ENCODE data around the gene MYO5B.

MYO5B gene

GRCh38 chr18:49843131-49843530 is 351.8 kb downstream of the MYO5B start:
- no peak overlapping the region for H3K27ac ChIP-seq (ENCODE audit: low read length)
- TF ChIP-seq EZH2phosphoT487 (IDR thresholded peaks at IDR 0.05; ENCODE audit: low read length) (no peak), EZH2 (optimal IDR thresholded peaks at IDR 0.05; ENCODE audit: low read depth, low read length) (no peak), CTCF (IDR thresholded peaks at IDR 0.05; ENCODE audit: low read length) (no peak)
- H3K9me2 ChIP-seq (replicated peaks; ENCODE audit: insufficient read depth, low read length), result no peaks in the 10 kb centered on the region
- H3K27me3 ChIP-seq (replicated peaks; ENCODE audit: insufficient read depth, low read length), result no peaks in the 10 kb centered on the region
- no peaks in the 10 kb centered on the region for H3K9me3 ChIP-seq (replicated peaks; ENCODE audit: insufficient read depth, low read length)
- no peaks in the 10 kb centered on the region for H3F3A ChIP-seq (ENCODE audit: insufficient read depth, low read length)
- H3K4me2 ChIP-seq (ENCODE audit: low read depth, low read length), result peak overlapping the region; percentile 26; the same call in 1 of the 2 replicates
- DNase-seq, result no peak
- H4K20me1 ChIP-seq (ENCODE audit: insufficient read depth, low read length), result no peaks in the 10 kb centered on the region
- no peaks in the 10 kb centered on the region for H3K79me2 ChIP-seq (ENCODE audit: low read length)
- H3K9ac ChIP-seq (ENCODE audit: low read length), result no peak overlapping the region
- H3K4me1 ChIP-seq (ENCODE audit: low read length), result peaks cover 26% of the 10 kb centered on the region
- H3K4me3 ChIP-seq (ENCODE audit: low read length), result no peak overlapping the region
- H3K36me3 ChIP-seq (replicated peaks; ENCODE audit: insufficient read depth, low read length), result 0 out of 2 replicates have a peak, but pooled peaks cover 3% of the 10 kb centered on the region
- H2AFZ ChIP-seq (ENCODE audit: low read length), result no peak overlapping the region

DNA sequence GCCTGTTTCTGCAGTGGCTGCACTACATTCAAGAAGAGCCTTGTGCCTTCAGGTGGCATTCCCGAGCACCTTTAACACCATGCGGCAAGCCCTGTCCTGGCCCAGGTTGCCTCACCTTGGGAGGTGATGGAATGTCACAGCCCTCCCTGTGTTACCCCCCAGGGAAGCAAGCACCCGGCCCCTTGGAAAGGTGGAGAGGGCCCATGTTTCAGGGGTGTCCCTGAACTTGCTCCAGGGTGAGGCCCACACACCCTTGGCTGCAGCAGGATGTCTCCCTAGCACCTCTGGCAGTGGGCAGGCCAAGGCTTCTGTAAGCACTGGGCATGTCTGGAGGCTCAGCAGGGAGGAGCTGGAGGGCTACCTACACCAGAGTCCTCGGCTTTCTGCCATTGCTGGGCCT is 352.3 kb downstream of the MYO5B start:
- Histone ChIP-seq H3K4me2 (ENCODE audit: low read depth, low read length) (no peak overlapping the region), H3K27ac (ENCODE audit: low read length) (no peak overlapping the region), H3K4me1 (ENCODE audit: low read length) (peaks cover 26% of the 10 kb centered on the region), H3K4me3 (ENCODE audit: low read length) (no peak overlapping the region), H3K27me3 (replicated peaks; ENCODE audit: insufficient read depth, low read length) (no peaks in the 10 kb centered on the region), H3K36me3 (replicated peaks; ENCODE audit: insufficient read depth, low read length) (0 out of 2 replicates have a peak, but pooled peaks cover 3% of the 10 kb centered on the region), H3K9me2 (replicated peaks; ENCODE audit: insufficient read depth, low read length) (no peaks in the 10 kb centered on the region), H3K9ac (ENCODE audit: low read length) (no peak overlapping the region), H2AFZ (ENCODE audit: low read length) (no peak overlapping the region), H3K79me2 (ENCODE audit: low read length) (no peaks in the 10 kb centered on the region), H3K9me3 (replicated peaks; ENCODE audit: insufficient read depth, low read length) (no peaks in the 10 kb centered on the region), H4K20me1 (ENCODE audit: insufficient read depth, low read length) (no peaks in the 10 kb centered on the region), H3F3A (ENCODE audit: insufficient read depth, low read length) (no peaks in the 10 kb centered on the region)
- DNase-seq, result no peak
- no peak for TF ChIP-seq EZH2phosphoT487 (IDR thresholded peaks at IDR 0.05; ENCODE audit: low read length)
- no peak for TF ChIP-seq EZH2 (optimal IDR thresholded peaks at IDR 0.05; ENCODE audit: low read depth, low read length)
- TF ChIP-seq CTCF (IDR thresholded peaks at IDR 0.05; ENCODE audit: low read length), result no peak

GRCh38 chr18:49841236-49842217 is 353.4 kb downstream of the MYO5B start:
- H3K9me3 ChIP-seq (replicated peaks; ENCODE audit: insufficient read depth, low read length), result no peaks in the 10 kb centered on the region
- no peak overlapping the region for H3K4me3 ChIP-seq (ENCODE audit: low read length)
- H3K4me2 ChIP-seq (ENCODE audit: low read depth, low read length), result no peak overlapping the region
- no peaks in the 10 kb centered on the region for H3F3A ChIP-seq (ENCODE audit: insufficient read depth, low read length)
- H3K9ac ChIP-seq (ENCODE audit: low read length), result no peak overlapping the region
- H3K27ac ChIP-seq (ENCODE audit: low read length), result no peak overlapping the region
- H2AFZ ChIP-seq (ENCODE audit: low read length), result no peak overlapping the region
- peaks cover 26% of the 10 kb centered on the region for H3K4me1 ChIP-seq (ENCODE audit: low read length)
- H3K27me3 ChIP-seq (replicated peaks; ENCODE audit: insufficient read depth, low read length), result no peaks in the 10 kb centered on the region
- no peaks in the 10 kb centered on the region for H3K9me2 ChIP-seq (replicated peaks; ENCODE audit: insufficient read depth, low read length)
- no peaks in the 10 kb centered on the region for H3K79me2 ChIP-seq (ENCODE audit: low read length)
- TF ChIP-seq EZH2phosphoT487 (IDR thresholded peaks at IDR 0.05; ENCODE audit: low read length) (no peak), EZH2 (optimal IDR thresholded peaks at IDR 0.05; ENCODE audit: low read depth, low read length) (no peak), CTCF (IDR thresholded peaks at IDR 0.05; ENCODE audit: low read length) (no peak)
- H4K20me1 ChIP-seq (ENCODE audit: insufficient read depth, low read length), result no peaks in the 10 kb centered on the region
- no peak for DNase-seq
- 0 out of 2 replicates have a peak, but pooled peaks cover 3% of the 10 kb centered on the region for H3K36me3 ChIP-seq (replicated peaks; ENCODE audit: insufficient read depth, low read length)
